Fibroblast of mammary gland (primary cell): ENCODE results near the gene FAM114A2.

ENCODE experiments used
- DNase-seq: peaks from one replicate; pipeline ENCODE4 v3.0.0-alpha.2; 2010; ENCODE audit warnings: low read depth
- H3K4me3 ChIP-seq: 2 replicates; pipeline ENCODE4 v1.5.1; 2011; ENCODE audit warnings: low read depth, mild to moderate bottlenecking, low read length, moderate library complexity; ENCODE audit not compliant: control insufficient read depth
- CTCF ChIP-seq: conservative IDR thresholded peaks from 2 replicates; pipeline ENCODE4 v1.5.1; 2011; ENCODE audit warnings: low read depth, low read length, inconsistent platforms; ENCODE audit not compliant: control insufficient read depth, insufficient read depth

Gene FAM114A2

GRCh38 chr5:153998010-153998409 lies 40.7 kb downstream of the FAM114A2 start:
- peak; percentile 27 for DNase-seq
- H3K4me3 ChIP-seq = no peak overlapping the region
- TF ChIP-seq CTCF = no peak

GRCh38 chr5:153991168-153991567 lies 47.5 kb downstream of the FAM114A2 start:
- no peak overlapping the region for H3K4me3 ChIP-seq
- no peak for DNase-seq
- no peak for TF ChIP-seq CTCF

GRCh38 chr5:153988510-153988909 lies 50.2 kb downstream of the FAM114A2 start:
- H3K4me3 ChIP-seq = no peak overlapping the region
- TF ChIP-seq CTCF = no peak
- no peak for DNase-seq

- no peak for DNase-seq
- no peak for TF ChIP-seq CTCF
- H3K4me3 ChIP-seq = no peak overlapping the region
Measured at GRCh38 chr5:153987301-153987700, 51.4 kb downstream of the FAM114A2 start.

GRCh38 chr5:153985498-153985897 lies 53.2 kb downstream of the FAM114A2 start:
- no peak for DNase-seq
- no peak for TF ChIP-seq CTCF
- no peak overlapping the region for H3K4me3 ChIP-seq

- TF ChIP-seq CTCF = no peak
- H3K4me3 ChIP-seq = no peak overlapping the region
Measured at GRCh38 chr5:153983885-153984284, 54.8 kb downstream of the FAM114A2 start.

More at GRCh38 chr5:153983885-153984284, 54.8 kb downstream of the FAM114A2 start:
- DNase-seq = no peak
